ENCODE results near the gene ECHDC3.

The ECHDC3 gene

GRCh38 chr10:11761431-11761830 is 19.2 kb downstream of the ECHDC3 start:
- in situ Hi-C loops (cut with MboI; ENCODE audit: low pct_unique_long_range_greater_than_20kb, low sequenced_read_pairs, unreplicated experiment): no loop called here
- TF ChIP-seq CTCF (IDR thresholded peaks at IDR 0.05; ENCODE audit: extremely low read depth, insufficient read depth, missing control alignments): no peak
- no peak for DNase-seq (ENCODE audit: low spot score)

- in situ Hi-C loops (cut with MboI; ENCODE audit: low pct_unique_long_range_greater_than_20kb, low sequenced_read_pairs, unreplicated experiment): no loop called here
- TF ChIP-seq CTCF (IDR thresholded peaks at IDR 0.05; ENCODE audit: extremely low read depth, insufficient read depth, missing control alignments): no peak
- no peak for DNase-seq (ENCODE audit: low spot score)
These were observed 20.7 kb downstream of the ECHDC3 start for GRCh38 chr10:11762706-11763500.

- DNase-seq (ENCODE audit: low spot score): no peak
- in situ Hi-C loops (cut with MboI; ENCODE audit: low pct_unique_long_range_greater_than_20kb, low sequenced_read_pairs, unreplicated experiment): no loop called here
- no peak for TF ChIP-seq CTCF (IDR thresholded peaks at IDR 0.05; ENCODE audit: extremely low read depth, insufficient read depth, missing control alignments)
These were observed 21.3 kb downstream of the ECHDC3 start for GRCh38 chr10:11763501-11763861.

- TF ChIP-seq CTCF (IDR thresholded peaks at IDR 0.05; ENCODE audit: extremely low read depth, insufficient read depth, missing control alignments): no peak
- no peak for DNase-seq (ENCODE audit: low spot score)
- in situ Hi-C loops (cut with MboI; ENCODE audit: low pct_unique_long_range_greater_than_20kb, low sequenced_read_pairs, unreplicated experiment): no loop called here
These were observed 23.0 kb downstream of the ECHDC3 start for GRCh38 chr10:11765141-11765540.

GRCh38 chr10:11772575-11773288 is 30.6 kb downstream of the ECHDC3 start:
- in situ Hi-C loops (cut with MboI; ENCODE audit: low pct_unique_long_range_greater_than_20kb, low sequenced_read_pairs, unreplicated experiment): no loop called here
- DNase-seq (ENCODE audit: low spot score): no peak
- no peak for TF ChIP-seq CTCF (IDR thresholded peaks at IDR 0.05; ENCODE audit: extremely low read depth, insufficient read depth, missing control alignments)

- no peak for DNase-seq (ENCODE audit: low spot score)
- in situ Hi-C loops (cut with MboI; ENCODE audit: low pct_unique_long_range_greater_than_20kb, low sequenced_read_pairs, unreplicated experiment): no loop called here
- no peak for TF ChIP-seq CTCF (IDR thresholded peaks at IDR 0.05; ENCODE audit: extremely low read depth, insufficient read depth, missing control alignments)
These were observed 31.7 kb downstream of the ECHDC3 start for GRCh38 chr10:11773761-11774441.

Data from GM13977 (cell line).